RPMI8226 (cell line): ENCODE measurements around the gene CPEB1.
"Not testable (repeated sequence)": the region's sequence is repeated elsewhere in the genome, so short reads cannot be mapped to it uniquely, and the experiment has no call there.

ENCODE experiments used
- DNase-seq: peaks from one replicate; pipeline ENCODE4 v3.0.0-alpha.2; 2015

The CPEB1 gene

GRCh38 chr15:82648257-82649103, 1.3 kb upstream of the CPEB1 start:
- no peak for DNase-seq

GRCh38 chr15:82647835-82648256, 683 bp upstream of the CPEB1 start:
- DNase-seq: no peak

DNA sequence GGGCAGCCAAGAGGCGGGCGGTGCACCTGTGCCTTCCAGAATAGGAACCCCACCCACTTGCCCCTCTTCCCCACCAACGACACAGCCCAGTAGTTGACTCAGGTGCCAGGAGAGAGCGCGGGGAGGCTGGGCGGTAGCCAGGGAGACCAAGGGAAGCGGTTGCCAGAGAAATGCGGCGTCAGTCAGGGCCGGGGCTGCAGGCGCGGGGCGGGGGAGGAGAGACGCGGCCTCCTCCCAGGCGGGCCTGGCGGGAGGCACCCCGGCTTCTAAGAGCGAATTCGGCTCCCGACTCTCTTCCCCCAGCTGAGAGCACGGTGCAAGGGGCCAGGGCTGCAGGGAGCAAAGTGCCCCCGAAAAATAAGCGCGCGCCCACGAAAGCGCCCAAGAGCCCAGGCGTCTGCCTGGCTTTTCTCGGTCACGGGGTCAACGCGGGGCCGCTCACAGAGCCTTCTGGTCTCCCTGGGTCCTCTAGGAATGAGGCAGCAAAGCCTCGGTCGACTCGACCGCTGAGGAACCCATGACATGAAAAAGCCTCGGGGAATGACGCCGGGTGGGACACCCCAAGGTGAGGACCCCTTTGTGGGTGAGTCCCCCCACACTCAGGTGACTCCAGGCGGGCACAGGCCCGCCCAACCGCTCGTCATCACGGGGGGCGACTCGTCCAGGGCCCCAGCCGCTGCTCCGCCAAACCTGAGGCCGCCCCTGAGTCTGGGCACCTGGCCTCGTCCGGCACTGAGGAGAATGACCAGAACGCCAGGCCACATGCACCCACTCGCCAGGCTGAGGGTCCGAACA, 716 bp downstream of the CPEB1 start:
- DNase-seq: peak; percentile 4

GRCh38 chr15:82644967-82645852, 2.0 kb downstream of the CPEB1 start:
- DNase-seq: not testable (repeated sequence)

DNA sequence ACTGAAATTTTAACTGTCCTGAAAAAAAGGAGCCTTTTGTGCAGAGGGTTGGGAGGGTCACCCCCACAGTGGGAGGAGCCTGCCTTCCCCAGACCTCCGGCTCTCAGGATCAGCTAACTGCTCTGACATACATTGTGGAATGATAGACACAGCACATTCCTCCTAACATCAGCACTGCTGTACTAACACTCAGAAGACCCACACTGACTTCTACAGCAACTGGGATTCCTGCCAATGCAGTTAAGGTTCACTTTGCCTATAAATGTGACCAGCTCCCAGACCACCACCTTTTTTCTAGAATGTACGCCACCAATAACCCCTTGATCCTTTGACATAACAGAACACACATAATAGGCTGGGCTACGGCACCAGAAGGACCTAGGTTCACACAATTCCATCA, 3.2 kb downstream of the CPEB1 start:
- no peak for DNase-seq

- no peak for DNase-seq
Observed at GRCh38 chr15:82642656-82643055, 4.5 kb downstream of the CPEB1 start.

DNA sequence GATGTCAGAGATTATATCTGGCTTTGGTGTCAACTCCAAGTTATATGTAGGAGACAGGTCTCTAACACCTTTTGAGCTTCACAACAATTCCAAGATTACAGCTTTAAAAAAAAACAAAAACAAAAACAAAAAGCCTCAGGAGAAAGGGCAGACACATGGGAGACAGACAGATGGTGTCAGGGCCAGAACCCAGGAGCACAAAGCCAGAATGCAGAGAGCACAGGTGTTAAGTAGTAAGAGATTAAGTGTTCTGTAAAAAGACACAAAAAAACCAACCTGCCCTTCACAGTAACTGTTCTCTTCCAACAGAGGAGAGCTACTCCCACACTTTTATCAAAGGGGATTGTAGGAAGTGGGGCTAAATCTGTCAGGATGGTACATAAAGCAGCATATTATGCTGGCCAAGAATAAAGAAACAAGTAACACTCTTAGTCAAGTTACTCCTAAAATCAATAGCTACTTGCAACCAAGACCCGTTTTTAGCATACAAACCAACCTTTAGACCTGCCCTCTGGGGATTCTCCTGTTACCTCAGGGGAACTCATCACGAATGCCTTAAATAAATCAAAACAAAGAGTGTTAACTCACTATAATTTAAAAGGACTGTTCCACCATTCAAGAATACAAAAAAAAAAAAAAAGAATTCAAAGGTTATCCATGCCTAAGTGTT, 5.9 kb downstream of the CPEB1 start:
- no peak for DNase-seq

- DNase-seq: no peak
Observed at GRCh38 chr15:82640672-82641071, 6.5 kb downstream of the CPEB1 start.

DNA sequence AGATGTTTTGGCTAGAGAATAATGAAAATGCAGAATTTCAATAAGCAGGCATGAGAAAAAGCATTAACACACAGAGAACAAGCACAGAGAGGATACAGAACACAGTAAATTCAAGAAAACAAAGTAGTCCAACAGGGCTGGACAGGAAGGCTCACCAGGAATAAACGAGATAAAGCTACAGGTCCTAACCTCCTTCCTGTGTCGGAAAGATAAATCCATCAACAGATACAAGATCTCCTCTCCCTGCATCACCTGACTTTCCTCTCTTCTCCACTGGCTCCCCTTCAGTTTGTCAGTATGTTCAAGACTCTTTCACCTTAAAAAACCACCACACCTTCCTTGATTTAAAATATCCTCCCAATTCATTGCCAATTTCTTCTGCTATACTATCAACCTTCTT, 11.4 kb downstream of the CPEB1 start:
- DNase-seq: no peak

GRCh38 chr15:82630033-82630432, 17.1 kb downstream of the CPEB1 start:
- no peak for DNase-seq

GRCh38 chr15:82625136-82625535, 22.0 kb downstream of the CPEB1 start:
- DNase-seq: no peak

DNA sequence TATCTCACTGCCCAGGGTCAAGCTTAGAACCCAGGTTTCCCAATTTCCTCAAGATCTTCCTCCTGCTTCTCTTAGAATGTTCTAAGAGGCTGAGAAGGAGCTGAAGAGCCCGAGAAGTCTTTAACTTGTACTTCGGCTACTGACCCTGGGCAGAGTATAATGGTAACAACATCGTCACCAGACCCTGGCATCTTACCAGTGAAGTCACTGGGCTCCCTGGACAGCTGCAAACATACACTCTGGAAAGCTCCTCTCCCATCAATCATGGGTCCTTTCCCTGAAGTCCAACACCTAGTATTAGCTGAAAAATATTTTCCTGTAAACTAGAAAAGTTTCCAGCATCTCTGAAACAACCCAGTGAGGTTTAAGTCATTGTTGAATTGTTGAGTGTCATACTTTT, 22.7 kb downstream of the CPEB1 start:
- no peak for DNase-seq

DNA sequence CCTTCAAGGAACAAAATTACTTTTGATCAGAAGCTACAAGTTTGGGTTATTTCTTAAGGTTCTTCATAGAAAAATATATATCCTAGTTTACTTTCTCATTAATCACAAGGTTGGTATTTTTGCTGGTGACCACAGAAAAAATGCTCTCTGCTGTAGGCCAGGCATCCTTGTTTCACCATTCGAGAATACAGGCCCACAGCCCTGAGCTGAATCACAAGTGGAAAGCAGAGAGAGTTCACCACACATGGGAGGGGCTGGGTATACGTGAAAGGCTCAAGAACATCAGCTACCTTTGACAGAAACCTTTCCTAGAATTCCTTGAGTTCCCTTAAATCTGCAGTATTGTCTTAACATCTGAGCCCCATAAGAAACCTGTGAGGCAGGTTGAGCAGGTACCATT, 23.2 kb downstream of the CPEB1 start:
- DNase-seq: no peak

- no peak for DNase-seq
Observed at GRCh38 chr15:82621970-82622369, 25.2 kb downstream of the CPEB1 start.

DNA sequence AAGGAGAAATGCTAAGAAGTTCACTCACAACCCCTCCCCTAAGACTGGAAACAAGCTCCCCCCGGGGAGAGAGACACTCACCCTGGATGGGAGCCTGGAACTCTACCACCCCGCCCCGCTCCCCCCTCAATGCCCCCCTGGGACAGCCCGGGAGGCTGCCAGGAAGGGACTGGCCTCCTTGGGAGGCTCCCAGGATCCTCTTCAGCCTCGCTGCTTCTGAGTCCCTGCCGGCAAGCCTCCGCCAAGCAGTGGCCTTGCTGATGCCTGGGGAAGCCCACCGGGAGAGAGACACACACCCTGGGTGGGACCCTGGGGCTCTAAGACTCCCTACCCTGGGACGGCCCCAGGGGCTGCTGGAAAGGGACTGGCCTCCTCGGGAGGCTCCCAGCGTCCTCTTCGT, 33.4 kb downstream of the CPEB1 start:
- DNase-seq: no peak

DNA sequence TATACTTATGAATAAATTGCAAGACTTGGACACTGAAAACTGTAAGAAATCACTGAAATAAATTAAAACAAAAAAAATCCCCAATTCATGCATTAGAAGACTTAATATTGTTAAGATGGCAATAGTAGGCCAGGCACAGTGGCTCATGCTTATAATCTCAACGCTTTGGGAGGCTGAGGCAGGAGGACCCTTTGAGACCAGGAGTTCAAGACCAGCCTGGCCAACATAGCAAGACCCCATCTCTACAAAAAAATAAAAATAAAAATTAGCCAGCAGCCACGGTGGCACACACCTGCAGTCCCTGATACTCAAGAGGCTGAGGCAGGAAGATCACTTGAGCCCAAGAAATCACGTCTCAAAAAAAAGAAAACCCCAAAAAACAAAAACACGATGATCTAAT, 35.8 kb downstream of the CPEB1 start:
- DNase-seq: no peak

- no peak for DNase-seq
Observed at GRCh38 chr15:82602195-82602594, 45.0 kb downstream of the CPEB1 start.

- DNase-seq: no peak
Observed at GRCh38 chr15:82599862-82600261, 47.3 kb downstream of the CPEB1 start.

GRCh38 chr15:82597815-82598214, 49.3 kb downstream of the CPEB1 start:
- no peak for DNase-seq

DNA sequence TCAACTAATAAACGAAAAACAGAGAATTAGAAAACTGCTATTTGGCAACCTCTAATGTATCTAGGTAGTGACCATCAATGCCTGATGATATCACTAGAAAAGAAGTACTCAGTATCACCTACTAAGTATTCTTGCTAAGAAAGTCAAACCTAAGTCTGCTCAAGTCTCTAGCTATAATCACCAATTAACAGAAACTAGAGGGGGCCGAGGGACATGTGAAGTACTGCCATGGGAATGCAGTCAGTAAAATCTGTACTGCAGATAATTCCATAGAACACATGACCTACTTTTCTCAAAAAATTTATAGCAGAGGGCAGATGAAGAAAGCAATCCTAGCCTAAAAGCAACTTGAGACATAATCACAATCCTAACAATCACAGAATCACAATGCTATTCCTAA, 51.4 kb downstream of the CPEB1 start:
- DNase-seq: no peak

DNA sequence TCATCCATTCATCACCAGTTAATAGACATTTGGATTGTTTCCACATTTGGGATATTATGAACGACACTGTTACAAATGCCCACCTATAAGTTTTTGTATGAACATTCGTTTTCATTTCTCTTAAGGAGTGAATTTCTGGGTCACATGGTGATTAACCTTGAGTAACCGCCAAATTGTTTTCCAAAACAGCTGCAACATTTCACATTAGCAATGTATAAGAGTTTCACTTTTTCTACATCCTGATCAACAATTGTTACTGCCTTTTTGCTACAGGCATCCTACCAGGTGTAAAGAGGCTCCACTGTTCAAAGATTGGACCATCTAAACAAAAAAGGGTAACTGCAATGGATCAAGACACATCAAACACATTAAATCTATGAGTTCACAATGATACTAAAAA, 52.0 kb downstream of the CPEB1 start:
- no peak for DNase-seq

- no peak for DNase-seq
Observed at GRCh38 chr15:82587805-82588204, 59.4 kb downstream of the CPEB1 start.

GRCh38 chr15:82585072-82585471, 62.1 kb downstream of the CPEB1 start:
- no peak for DNase-seq
